NCI-H446 (cell line): ENCODE measurements around the gene ZC3H10.
"Not testable (repeated sequence)": the region's sequence is repeated elsewhere in the genome, so short reads cannot be mapped to it uniquely, and the experiment has no call there.

Experiments
- DNase-seq, 2 experiments: peaks; one replicate each; lab custom pipeline; 2025; lab: John Stamatoyannopoulos, UW

ZC3H10 gene

DNA sequence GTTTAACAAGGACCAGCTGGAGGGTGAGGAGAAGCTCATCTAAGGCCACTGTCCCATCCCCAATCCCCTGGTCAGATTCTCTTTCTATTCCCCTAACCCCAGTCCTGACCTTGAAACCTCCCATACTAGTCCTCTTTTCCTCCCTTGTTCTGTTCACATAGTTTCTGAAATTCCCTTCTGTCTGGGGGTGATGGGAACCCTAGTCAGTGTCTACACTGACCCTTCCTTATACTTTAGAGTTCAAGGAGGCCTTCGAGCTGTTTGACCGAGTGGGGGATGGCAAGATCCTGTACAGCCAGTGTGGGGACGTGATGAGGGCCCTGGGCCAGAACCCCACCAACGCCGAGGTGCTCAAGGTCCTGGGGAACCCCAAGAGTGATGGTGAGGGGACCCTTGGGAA lies 36.8 kb downstream of the ZC3H10 start:
- DNase-seq, result no peak

DNA sequence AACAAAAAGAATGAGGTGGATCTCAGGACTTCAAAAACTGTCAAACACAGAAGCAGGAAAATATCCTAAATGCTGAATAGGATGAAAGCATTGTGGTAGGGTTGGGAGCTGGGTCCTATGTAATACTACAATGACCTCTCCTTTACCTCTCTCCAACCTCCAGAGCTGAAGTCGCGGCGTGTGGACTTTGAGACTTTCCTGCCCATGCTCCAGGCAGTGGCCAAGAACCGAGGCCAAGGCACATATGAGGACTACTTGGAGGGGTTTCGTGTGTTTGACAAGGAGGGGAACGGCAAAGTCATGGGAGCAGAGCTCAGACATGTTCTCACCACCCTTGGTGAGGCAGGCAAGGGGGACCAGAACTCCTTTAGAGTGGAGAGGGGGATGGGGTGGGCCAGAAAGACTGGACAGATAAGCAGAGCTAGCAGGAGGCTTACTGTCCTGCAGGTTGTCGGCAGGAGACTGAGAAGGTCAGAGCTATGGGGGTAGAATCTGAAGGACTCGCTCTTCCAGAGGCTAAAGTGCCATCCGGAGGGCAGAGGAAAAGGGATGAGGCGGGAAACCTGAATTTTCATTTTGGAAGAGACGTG lies 37.3 kb downstream of the ZC3H10 start:
- no peak for DNase-seq

DNA sequence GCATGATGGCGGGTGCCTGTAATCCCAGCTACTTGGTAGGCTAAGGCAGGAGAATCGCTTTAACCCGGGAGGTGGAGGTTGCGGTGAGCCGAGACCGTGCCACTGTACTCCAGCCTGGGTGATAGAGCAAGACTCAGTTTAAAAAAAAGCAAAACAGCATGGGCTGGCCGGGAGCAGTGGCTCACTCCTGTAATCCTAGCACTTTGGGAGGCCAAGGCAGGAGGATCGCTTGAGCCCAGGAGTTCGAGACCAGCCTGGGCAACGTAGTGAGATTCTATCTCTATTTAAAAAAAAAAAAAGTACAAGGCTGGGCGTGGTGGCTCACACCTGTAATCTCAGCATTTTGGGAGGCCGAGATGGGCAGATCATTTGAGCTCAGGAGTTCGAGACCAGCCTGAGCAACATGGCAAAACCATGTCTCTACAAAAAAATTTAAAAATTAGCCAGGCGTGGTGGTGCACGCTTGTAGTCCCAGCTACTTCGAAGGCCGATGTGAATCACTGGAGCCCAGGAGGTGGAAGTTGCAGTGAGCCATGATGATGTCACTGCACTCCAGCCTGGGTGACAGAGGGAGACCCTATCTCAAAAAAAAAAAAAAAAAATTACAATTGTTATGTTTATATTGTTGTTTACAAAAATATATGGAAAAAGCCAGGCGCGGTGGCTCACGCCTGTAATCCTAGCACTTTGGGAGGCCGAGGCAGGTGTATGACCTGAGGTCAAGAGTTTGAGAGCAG lies 38.6 kb downstream of the ZC3H10 start:
- DNase-seq, result not testable (repeated sequence)

DNA sequence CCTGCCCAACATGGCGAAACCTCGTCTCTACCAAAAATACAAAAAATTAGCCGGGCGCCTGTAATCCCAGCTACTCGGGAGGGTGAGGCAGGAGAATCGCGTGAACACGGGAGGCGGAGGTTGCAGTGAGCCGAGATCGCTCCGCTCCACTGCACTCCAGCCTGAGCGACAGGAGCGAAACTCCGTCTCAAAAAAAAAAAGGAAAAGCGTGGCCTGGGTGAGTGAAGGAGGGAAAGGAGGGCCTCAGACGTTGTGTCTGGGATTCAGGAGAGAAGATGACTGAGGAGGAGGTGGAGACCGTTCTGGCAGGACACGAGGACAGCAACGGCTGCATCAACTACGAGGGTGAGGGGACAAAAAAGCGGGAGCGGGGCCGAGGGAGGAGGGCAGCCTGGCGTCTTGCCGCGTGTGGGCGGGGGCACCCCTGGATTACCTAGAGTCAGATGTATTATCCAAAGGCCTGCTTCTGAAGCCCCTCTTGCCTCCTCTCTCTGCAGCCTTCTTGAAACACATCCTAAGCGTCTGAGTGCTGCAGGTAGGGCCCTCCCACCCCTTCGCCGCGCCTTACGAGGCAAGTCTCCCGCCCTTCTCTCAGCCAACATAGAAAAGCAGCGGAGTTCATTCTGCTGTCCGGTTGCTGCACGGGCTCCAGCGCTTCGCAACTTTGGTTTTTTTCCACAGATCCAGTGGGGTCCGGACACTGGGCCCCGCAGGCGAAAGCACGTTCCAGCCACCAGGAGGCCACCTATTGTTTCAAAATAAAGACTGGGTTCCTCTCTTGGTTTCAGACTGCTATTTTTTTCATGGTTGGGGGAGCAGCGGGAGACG lies 39.3 kb downstream of the ZC3H10 start:
- DNase-seq, result peak; percentile 40 to 78

DNA sequence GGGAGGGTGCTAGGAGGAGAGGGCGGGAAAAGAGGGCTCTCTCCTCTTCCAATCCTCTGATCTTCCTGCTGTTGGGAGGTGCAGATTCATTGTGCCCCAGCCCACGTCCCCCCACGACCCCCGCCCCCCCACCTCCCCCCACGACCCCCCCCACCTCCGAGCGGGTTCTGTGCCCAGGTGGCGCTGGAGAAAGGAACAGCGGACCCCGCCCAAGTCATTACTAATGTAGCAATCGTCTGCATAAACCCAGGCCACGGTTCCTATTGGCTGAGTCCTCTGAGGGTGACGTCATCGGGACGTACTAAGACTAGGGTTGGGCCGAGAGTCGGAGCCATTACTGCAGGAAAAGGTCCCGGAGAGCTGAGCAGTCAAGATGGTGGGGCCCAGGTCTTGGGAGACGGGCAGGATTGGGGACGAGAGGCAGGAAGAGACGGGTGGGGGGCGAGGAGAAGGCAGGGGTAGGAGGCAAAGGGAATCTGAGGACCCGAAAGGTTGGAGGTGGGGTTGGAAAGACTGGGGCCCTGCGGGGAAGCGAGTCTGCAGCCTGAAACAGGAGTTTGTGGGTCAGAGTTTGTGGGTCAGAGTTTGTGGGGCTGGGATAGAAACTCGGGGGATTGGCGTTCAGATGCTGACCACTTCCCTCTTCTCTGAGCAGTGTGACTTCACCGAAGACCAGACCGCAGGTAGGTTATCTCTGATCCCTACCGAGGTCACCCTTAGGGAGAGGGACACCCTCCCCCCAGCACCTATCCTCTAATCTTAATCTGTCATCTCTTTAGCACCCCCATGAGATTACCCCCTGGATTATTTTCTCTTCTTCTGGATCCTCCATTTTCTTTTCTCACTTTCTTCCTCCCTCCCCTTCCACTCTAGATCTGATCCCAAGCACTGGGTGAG lies 40.2 kb downstream of the ZC3H10 start, which contains the start of gene MYL6:
Gene MYL6, plus strand, starts transcription at position 331 of the 897 bp plus-strand sequence. Its CDS starts 43 bp downstream, at position 374.
- peak; percentile 95 to 97 for DNase-seq

DNA sequence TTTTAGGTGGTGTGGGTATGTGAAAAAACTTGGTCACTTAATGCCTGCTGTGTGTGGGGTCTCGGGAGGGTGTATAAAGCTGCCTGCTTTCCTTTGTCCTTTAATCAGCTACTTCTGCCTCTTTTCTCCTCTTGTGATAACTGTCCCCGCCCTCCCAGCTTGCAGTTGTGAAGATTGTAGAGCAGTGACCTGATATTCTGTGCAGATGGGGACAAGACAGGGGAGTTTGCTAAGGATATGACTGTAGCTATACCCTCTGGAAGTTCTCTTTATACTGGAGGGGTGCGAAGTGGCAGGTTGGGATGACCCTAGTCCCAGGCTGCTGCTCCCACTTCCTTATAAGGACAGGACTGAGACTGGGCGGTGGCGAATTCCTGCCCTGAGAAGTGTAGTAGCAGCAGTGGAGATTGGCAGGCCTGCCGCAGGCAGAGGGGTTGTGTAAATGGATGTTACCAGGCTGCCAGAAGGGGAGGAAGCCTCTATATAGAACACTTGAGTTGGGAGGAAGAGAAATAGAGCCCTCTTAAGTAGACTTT lies 40.9 kb downstream of the ZC3H10 start:
- peak in 1 of 2 experiments; percentile 43 for DNase-seq

GRCh38 chr12:56159482-56160192 lies 41.6 kb downstream of the ZC3H10 start:
- DNase-seq, result no peak

- DNase-seq, result no peak
Measured at GRCh38 chr12:56160193-56160763, 42.2 kb downstream of the ZC3H10 start.

DNA sequence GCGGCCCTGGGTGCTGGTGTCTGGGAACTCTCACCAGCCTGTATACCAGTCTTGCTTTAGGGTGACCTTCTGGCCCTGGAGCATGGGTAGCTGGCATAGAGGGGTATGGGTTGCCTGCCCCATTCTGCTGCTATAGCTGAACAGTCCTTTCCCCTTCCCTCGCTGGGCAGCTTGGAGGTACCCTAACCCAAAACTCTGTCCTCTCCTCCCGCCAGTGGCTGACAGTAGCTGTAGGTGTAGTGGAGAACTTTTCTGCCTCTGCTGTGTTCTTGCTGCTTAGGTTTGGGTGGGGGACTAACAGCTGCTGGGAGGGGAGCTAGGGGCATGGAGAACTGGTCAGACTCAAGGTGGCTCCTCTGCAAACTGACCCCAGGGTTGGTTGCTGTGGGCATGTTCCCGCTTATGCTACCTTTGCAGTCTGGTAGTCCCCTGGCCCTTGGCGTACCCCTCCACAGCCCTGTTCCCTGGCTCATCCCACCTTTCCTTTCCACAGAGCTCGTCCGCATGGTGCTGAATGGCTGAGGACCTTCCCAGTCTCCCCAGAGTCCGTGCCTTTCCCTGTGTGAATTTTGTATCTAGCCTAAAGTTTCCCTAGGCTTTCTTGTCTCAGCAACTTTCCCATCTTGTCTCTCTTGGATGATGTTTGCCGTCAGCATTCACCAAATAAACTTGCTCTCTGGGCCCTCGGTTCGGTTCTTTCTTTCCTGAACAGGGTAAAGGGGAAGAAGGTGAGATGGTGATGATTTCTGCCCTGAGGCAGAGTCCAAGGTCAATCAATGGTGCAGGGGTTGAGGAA lies 43.0 kb downstream of the ZC3H10 start:
- no peak for DNase-seq

GRCh38 chr12:56161690-56162351 lies 43.8 kb downstream of the ZC3H10 start:
- DNase-seq, result no peak

DNA sequence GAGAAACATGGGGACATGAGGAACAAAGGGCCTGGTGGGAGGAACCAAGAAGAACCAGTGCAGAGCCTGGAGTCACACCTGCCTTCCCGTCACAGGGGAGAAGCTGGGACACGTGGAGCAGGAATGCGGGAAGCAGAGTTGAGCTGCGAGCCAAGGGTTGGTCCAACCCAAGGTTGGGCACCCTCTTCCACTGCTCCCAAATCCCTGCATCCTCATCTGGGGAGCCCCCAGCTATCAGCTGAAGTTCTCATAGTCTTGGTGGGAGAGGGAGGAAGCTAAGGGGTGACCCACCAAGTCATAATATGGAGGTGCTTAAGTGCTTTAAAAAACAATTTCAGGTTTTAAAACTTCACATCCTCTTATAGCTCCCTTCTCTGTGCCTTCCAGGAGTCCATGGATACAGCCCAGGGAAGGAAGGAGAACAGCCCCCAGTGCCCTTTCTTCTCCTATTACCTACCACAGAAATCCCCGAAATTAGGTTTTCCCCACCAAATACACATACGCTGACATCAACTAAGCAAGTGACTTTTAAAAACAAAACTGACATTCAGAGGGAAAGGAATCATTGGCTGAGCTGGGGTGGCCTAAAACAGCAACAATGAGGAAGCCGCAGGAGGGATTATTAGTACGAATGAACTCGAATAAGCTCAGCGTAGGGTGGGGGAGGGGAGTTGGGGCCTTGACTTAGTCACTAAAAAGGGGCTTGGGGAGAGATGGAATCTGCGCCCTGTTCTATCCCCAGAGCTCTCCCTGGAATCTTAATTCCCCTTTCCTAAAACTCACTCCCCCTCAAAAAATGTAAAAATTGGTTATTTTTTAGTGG lies 44.6 kb downstream of the ZC3H10 start:
- DNase-seq, result no peak

DNA sequence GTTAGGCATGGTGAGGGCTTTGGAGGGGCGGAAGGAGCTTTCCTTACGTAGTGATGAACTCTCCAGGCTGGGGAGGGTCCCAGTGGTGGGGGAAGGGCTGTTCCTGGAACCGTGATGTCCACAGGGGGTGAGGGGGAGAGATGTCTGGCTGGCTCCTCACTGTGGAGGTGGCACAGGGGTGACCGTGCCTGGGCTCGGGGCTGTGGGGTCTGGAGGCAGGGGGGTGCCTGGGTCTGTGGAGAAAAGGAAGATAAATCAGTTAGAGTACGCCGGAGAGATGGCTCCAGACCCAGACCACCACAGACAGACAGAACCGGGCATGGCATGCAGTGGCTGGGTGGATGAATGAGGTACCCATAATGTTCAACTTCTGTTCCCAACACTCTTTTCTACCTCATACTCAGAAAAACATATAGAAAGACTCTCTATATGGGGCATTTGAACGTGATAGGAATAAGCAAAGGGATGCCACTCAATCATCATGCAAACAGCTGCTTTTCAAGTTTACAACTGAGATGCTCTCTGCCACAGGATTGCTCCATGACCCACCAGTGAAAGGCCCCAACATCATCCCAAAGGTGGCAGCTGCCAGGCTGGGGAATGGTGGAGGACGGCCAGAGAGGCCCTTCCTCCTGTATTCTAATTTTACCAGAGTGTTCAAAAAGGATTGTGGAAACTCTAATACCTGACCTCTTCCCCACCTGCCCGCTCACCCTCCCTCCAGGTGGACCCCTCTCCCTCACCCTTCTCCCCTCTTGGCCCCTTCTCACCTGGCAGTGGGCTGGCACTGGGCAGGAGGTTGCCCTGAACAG lies 45.7 kb downstream of the ZC3H10 start:
- DNase-seq, result no peak

- no peak for DNase-seq
Measured at GRCh38 chr12:56164345-56164729, 46.3 kb downstream of the ZC3H10 start.

DNA sequence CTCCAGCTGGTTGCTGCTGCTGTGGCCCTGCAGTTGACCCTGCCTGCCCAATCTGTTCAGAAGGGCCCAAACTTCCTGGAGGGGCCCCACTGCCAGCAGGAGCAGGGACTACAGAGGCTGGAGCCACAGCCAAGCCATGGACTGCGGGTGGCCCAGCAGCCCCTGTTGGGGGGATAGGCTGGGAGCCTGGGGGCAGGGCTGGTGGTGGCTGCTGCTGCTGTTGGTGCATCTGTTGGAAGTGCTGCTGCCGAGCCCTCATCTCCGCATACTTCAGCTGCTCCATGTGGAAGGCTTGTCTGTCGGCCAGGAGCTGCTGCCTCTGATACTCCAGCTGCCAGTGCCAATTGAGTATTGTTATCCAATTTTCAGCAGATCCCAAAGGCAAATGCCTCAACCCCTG lies 47.3 kb downstream of the ZC3H10 start:
- DNase-seq, result no peak

GRCh38 chr12:56169229-56169759 lies 51.2 kb downstream of the ZC3H10 start:
- DNase-seq, result no peak

- no peak for DNase-seq
Measured at GRCh38 chr12:56172839-56173238, 54.8 kb downstream of the ZC3H10 start.
